H9 (cell line): Measurements from ENCODE around the gene NUP98. TPM values are rescaled to one million over a fixed set of nuclear protein-coding genes. Genes with fewer than 3 reads are reported as not detected.
A peak's percentile ranks its signal among the peaks of the same experiment; 100 is the strongest.

Source experiments
- DNase-seq: peaks from one replicate; pipeline ENCODE4 v3.0.0-alpha.2; 2017
- H2AFZ ChIP-seq: one replicate; pipeline ENCODE4 v1.6.1; 2013; ENCODE audit warnings: mild to moderate bottlenecking, low read length, control low read depth, moderate library complexity
- H2AK5ac ChIP-seq: 2 replicates; pipeline ENCODE4 v1.6.1; 2013; ENCODE audit warnings: low read length, control low read depth, mixed read lengths; ENCODE audit not compliant: insufficient read length
- H2BK120ac ChIP-seq: one replicate; pipeline ENCODE4 v1.6.1; 2013; ENCODE audit warnings: low read depth, mild to moderate bottlenecking, low read length, control low read depth, inconsistent platforms; ENCODE audit not compliant: poor library complexity, severe bottlenecking
- H2BK12ac ChIP-seq: 2 replicates; pipeline ENCODE4 v1.6.1; 2013; ENCODE audit warnings: low read length, control low read depth, mixed read lengths, low read depth; ENCODE audit not compliant: insufficient read length
- H2BK15ac ChIP-seq: 2 replicates; pipeline ENCODE4 v1.6.1; 2013; ENCODE audit warnings: low read depth, low read length, control low read depth
- H2BK20ac ChIP-seq: one replicate; pipeline ENCODE4 v1.6.1; 2013; ENCODE audit warnings: low read depth, mild to moderate bottlenecking, low read length, control low read depth, inconsistent platforms; ENCODE audit not compliant: poor library complexity, severe bottlenecking
- H2BK5ac ChIP-seq: 2 replicates; pipeline ENCODE4 v1.6.1; 2013; ENCODE audit warnings: low read length, control low read depth, mixed read lengths; ENCODE audit not compliant: insufficient read length
- H3K14ac ChIP-seq: 2 replicates; pipeline ENCODE4 v1.6.1; 2013; ENCODE audit warnings: low read length, control low read depth; ENCODE audit not compliant: insufficient read depth
- H3K18ac ChIP-seq: 2 replicates; pipeline ENCODE4 v1.6.1; 2013; ENCODE audit warnings: low read depth, mild to moderate bottlenecking, mixed read lengths, low read length, control low read depth; ENCODE audit not compliant: insufficient read length
- H3K23ac ChIP-seq: 2 replicates; pipeline ENCODE4 v1.6.1; 2013; ENCODE audit warnings: low read length, control low read depth, mixed read lengths, low read depth; ENCODE audit not compliant: insufficient read length
- H3K23me2 ChIP-seq: 2 replicates; pipeline ENCODE4 v1.6.1; 2013; ENCODE audit warnings: low read depth, mild to moderate bottlenecking, mixed read lengths, low read length, control low read depth; ENCODE audit not compliant: insufficient read length, poor library complexity, severe bottlenecking
- H3K27ac ChIP-seq: 2 replicates; pipeline ENCODE4 v1.5.1; 2013; ENCODE audit warnings: low read length, control low read depth, mixed read lengths, low read depth; ENCODE audit not compliant: insufficient read length
- H3K27me3 ChIP-seq: 2 replicates; pipeline ENCODE4 v1.6.1; 2013; ENCODE audit warnings: low read length, control low read depth, inconsistent platforms; ENCODE audit not compliant: insufficient read depth
- H3K4ac ChIP-seq: 2 replicates; pipeline ENCODE4 v1.6.1; 2013; ENCODE audit warnings: low read depth, mild to moderate bottlenecking, control low read depth, inconsistent platforms, low read length, moderate library complexity
- H3K4me1 ChIP-seq: 2 replicates; pipeline ENCODE4 v1.6.1; 2013; ENCODE audit warnings: low read length, control low read depth, inconsistent platforms; ENCODE audit not compliant: insufficient read depth
- H3K4me2 ChIP-seq: 2 replicates; pipeline ENCODE4 v1.6.1; 2013; ENCODE audit warnings: low read length, control low read depth, mixed read lengths; ENCODE audit not compliant: insufficient read length, insufficient read depth
- H3K56ac ChIP-seq: 2 replicates; pipeline ENCODE4 v1.6.1; 2013; ENCODE audit warnings: low read depth, mild to moderate bottlenecking, mixed read lengths, low read length, control low read depth; ENCODE audit not compliant: insufficient read length
- H3K79me1 ChIP-seq: 2 replicates; pipeline ENCODE4 v1.6.1; 2013; ENCODE audit warnings: low read depth, mild to moderate bottlenecking, moderate library complexity, low read length, control low read depth, inconsistent platforms; ENCODE audit not compliant: insufficient read depth, poor library complexity, severe bottlenecking
- H3K79me2 ChIP-seq: 2 replicates; pipeline ENCODE4 v1.6.1; 2013; ENCODE audit warnings: low read length, control low read depth, inconsistent platforms; ENCODE audit not compliant: insufficient read depth
- H3K9ac ChIP-seq: 2 replicates; pipeline ENCODE4 v1.6.1; 2013; ENCODE audit warnings: low read length, control low read depth, mixed read lengths; ENCODE audit not compliant: insufficient read length; ENCODE audit errors: extremely low read depth
- H3K9me3 ChIP-seq: one replicate; pipeline ENCODE4 v1.6.1; 2013; ENCODE audit warnings: low read depth, low read length, inconsistent platforms; ENCODE audit not compliant: control insufficient read depth
- H3T11ph ChIP-seq: one replicate; pipeline ENCODE4 v1.6.1; 2013; ENCODE audit warnings: mild to moderate bottlenecking, low read length, control low read depth, inconsistent platforms
- H4K20me1 ChIP-seq: one replicate; pipeline ENCODE4 v1.6.1; 2013; ENCODE audit not compliant: control insufficient read depth, insufficient read length, insufficient read depth
- H4K5ac ChIP-seq: 2 replicates; pipeline ENCODE4 v1.6.1; 2013; ENCODE audit warnings: low read depth, mild to moderate bottlenecking, mixed read lengths, low read length, control low read depth; ENCODE audit not compliant: insufficient read length
- H4K8ac ChIP-seq: replicated peaks from 2 replicates; pipeline ENCODE4 v1.6.1; 2013; ENCODE audit warnings: low read length, control low read depth, mixed read lengths, low read depth; ENCODE audit not compliant: insufficient read length
- H4K91ac ChIP-seq: 2 replicates; pipeline ENCODE4 v1.6.1; 2013; ENCODE audit warnings: low read depth, mild to moderate bottlenecking, moderate library complexity, mixed read lengths, low read length, control low read depth; ENCODE audit not compliant: insufficient read length
- H3K27ac Mint-ChIP-seq, 3 experiments: 2 replicates in 2 of 3; 3 replicates in 1 of 3; pipeline ENCODE4 v1.8.0; 2020 to 2021; ENCODE audit warnings: mixed read lengths in 3 of 3, mild to moderate bottlenecking in 1 of 3, moderate library complexity in 1 of 3
- H3K27me3 Mint-ChIP-seq: 2 replicates; pipeline ENCODE4 v1.8.0; 2021; ENCODE audit warnings: low read depth, mild to moderate bottlenecking, moderate library complexity, mixed read lengths
- H3K36me3 Mint-ChIP-seq, 3 experiments: 2 replicates in 2 of 3; 3 replicates in 1 of 3; pipeline ENCODE4 v1.8.0; 2020 to 2021; ENCODE audit warnings: low read depth in 3 of 3, mixed read lengths in 3 of 3; ENCODE audit not compliant: insufficient read depth in 1 of 3
- H3K4me1 Mint-ChIP-seq, 2 experiments: 2 replicates each; pipeline ENCODE4 v1.8.0; 2020; ENCODE audit warnings: mixed read lengths in 2 of 2
- H3K4me3 Mint-ChIP-seq, 2 experiments: 2 replicates in 1 of 2; 3 replicates in 1 of 2; pipeline ENCODE4 v1.8.0; 2020 to 2021; ENCODE audit warnings: mild to moderate bottlenecking in 2 of 2, mixed read lengths in 2 of 2, moderate library complexity in 1 of 2
- H3K9me3 Mint-ChIP-seq, 2 experiments: 2 replicates in 1 of 2; 3 replicates in 1 of 2; pipeline ENCODE4 v1.8.0; 2020; ENCODE audit warnings: mild to moderate bottlenecking in 2 of 2, mixed read lengths in 2 of 2, moderate library complexity in 1 of 2
- WGBS: extraction: QIAGEN DNeasy Blood & Tissue Kit; methylation state at CpG from one replicate; pipeline ENCODE4 v1.1.7; 2013; ENCODE audit warnings: missing lambda C conversion rate, low lambda C conversion rate, mixed read lengths; ENCODE audit not compliant: insufficient read length; ENCODE audit errors: extremely low coverage; 5-methylcytosine and 5-hydroxymethylcytosine counted together
- total RNA-seq: library from RNA; stranded (reverse); gene quantifications from 2 replicates; pipeline ENCODE4 v1.2.1, GENCODE V29; 2021
- TF ChIP-seq, protein P1 (sequence below): fragments of 200-600 bp; sonication (generic); conservative IDR thresholded peaks from 3 replicates; pipeline ENCODE4 v1.8.0; 2021; ENCODE audit warnings: antibody characterized with exemption, mild to moderate bottlenecking

The NUP98 gene
- total RNA-seq, 1 experiment from 2014 or later = 105 TPM

DNA sequence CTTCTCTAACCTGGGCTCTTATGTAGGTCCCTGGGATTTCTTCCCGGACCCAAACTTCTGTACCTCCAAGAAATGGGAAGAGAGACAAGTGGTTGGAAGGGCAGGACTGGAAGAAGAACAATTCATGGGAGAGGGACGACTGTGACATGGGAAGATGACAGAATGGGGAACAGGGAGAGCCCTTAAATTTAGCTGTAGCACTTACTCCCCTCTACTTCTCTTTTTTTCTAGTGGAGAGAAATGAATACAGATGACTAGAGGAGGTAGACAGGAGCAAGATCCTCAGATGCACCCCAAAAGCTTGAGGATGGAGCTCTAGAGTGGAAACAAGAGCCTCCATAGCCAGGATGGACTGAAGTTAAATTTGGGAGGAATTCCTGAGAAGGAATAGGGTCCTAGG lies 41.1 kb upstream of the NUP98 start:
- no peak overlapping the region for H3K56ac ChIP-seq
- no peak overlapping the region for H2BK120ac ChIP-seq
- H3K14ac ChIP-seq = no peak overlapping the region
- peak overlapping the region in 1 of 2 experiments; percentile 18; a peak in 2 of 5 replicates for H3K4me3 Mint-ChIP-seq
- no peaks in the 10 kb centered on the region; a peak in 1 of 5 replicates for H3K9me3 Mint-ChIP-seq
- H2AFZ ChIP-seq = no peak overlapping the region
- no peak overlapping the region for H3K27ac Mint-ChIP-seq
- H3K23ac ChIP-seq = no peak overlapping the region
- H2BK15ac ChIP-seq = no peak overlapping the region
- peaks cover 7 to 17% (median 11%) of the 10 kb centered on the region in 3 experiments; a peak in 5 of 7 replicates for H3K36me3 Mint-ChIP-seq
- no peak overlapping the region for H2BK5ac ChIP-seq
- no peaks in the 10 kb centered on the region for H3K9me3 ChIP-seq
- no peak overlapping the region for H4K8ac ChIP-seq
- H3K27ac ChIP-seq = no peak overlapping the region
- H3K9ac ChIP-seq = no peak overlapping the region
- no peak overlapping the region for H2BK20ac ChIP-seq
- no peak overlapping the region for H3K4ac ChIP-seq
- H3K4me2 ChIP-seq = no peak overlapping the region
- peaks cover 2% of the 10 kb centered on the region; the same call in 1 of the 2 replicates for H3K79me2 ChIP-seq
- peaks cover 19% of the 10 kb centered on the region for H3K4me1 ChIP-seq
- no peak overlapping the region for H2BK12ac ChIP-seq
- no CpG with 5 or more reads among the region's 2 CpGs for WGBS
- H2AK5ac ChIP-seq = no peak overlapping the region
- no peak overlapping the region for H4K5ac ChIP-seq
- H3K23me2 ChIP-seq = peaks cover 7% of the 10 kb centered on the region
- peaks cover 4% of the 10 kb centered on the region for H4K20me1 ChIP-seq
- no peak overlapping the region for H3T11ph ChIP-seq
- no peaks in the 10 kb centered on the region; the same call in 1 of the 2 replicates for H3K27me3 ChIP-seq
- no peak overlapping the region for H3K18ac ChIP-seq
- H3K27me3 Mint-ChIP-seq = peaks cover 16% of the 10 kb centered on the region
- peaks cover 49 to 52% of the 10 kb centered on the region in 2 experiments for H3K4me1 Mint-ChIP-seq
- TF ChIP-seq, protein P1, sequence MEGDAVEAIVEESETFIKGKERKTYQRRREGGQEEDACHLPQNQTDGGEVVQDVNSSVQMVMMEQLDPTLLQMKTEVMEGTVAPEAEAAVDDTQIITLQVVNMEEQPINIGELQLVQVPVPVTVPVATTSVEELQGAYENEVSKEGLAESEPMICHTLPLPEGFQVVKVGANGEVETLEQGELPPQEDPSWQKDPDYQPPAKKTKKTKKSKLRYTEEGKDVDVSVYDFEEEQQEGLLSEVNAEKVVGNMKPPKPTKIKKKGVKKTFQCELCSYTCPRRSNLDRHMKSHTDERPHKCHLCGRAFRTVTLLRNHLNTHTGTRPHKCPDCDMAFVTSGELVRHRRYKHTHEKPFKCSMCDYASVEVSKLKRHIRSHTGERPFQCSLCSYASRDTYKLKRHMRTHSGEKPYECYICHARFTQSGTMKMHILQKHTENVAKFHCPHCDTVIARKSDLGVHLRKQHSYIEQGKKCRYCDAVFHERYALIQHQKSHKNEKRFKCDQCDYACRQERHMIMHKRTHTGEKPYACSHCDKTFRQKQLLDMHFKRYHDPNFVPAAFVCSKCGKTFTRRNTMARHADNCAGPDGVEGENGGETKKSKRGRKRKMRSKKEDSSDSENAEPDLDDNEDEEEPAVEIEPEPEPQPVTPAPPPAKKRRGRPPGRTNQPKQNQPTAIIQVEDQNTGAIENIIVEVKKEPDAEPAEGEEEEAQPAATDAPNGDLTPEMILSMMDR = no peak
- no peak for DNase-seq
- H3K79me1 ChIP-seq = no peaks in the 10 kb centered on the region
- H4K91ac ChIP-seq = no peak overlapping the region
